Mesodermal cell (in vitro differentiated cells): ENCODE results near the gene CDH23.

Source experiments
- H3K27ac ChIP-seq: 2 replicates; pipeline ENCODE4 v1.7.0; 2013; ENCODE audit warnings: mild to moderate bottlenecking, low read depth, low read length, moderate library complexity; ENCODE audit not compliant: severe bottlenecking
- H3K36me3 ChIP-seq: 2 replicates; pipeline ENCODE4 v1.7.1; 2013; ENCODE audit warnings: mild to moderate bottlenecking, low read length, moderate library complexity; ENCODE audit not compliant: control insufficient read depth, insufficient read depth
- H3K4me1 ChIP-seq: one replicate; pipeline ENCODE4 v1.7.1; 2013; ENCODE audit warnings: mild to moderate bottlenecking, low read length; ENCODE audit not compliant: insufficient read depth, control insufficient read depth, poor library complexity, severe bottlenecking
- H3K4me3 ChIP-seq: 2 replicates; pipeline ENCODE4 v1.7.0; 2013; ENCODE audit warnings: low read length, control low read depth, mild to moderate bottlenecking; ENCODE audit not compliant: insufficient read depth, poor library complexity, severe bottlenecking; ENCODE audit errors: extremely low read depth
- H3K9me3 ChIP-seq: 2 replicates; pipeline ENCODE4 v1.7.1; 2013; ENCODE audit warnings: mild to moderate bottlenecking, low read length, moderate library complexity; ENCODE audit not compliant: control insufficient read depth
- WGBS, 2 experiments: methylation state at CpG; one replicate each; pipeline ENCODE4 v1.1.5; 2013; ENCODE audit warnings: missing lambda C conversion rate in 2 of 2; ENCODE audit not compliant: insufficient coverage in 2 of 2; 5-methylcytosine and 5-hydroxymethylcytosine counted together

The CDH23 gene

DNA sequence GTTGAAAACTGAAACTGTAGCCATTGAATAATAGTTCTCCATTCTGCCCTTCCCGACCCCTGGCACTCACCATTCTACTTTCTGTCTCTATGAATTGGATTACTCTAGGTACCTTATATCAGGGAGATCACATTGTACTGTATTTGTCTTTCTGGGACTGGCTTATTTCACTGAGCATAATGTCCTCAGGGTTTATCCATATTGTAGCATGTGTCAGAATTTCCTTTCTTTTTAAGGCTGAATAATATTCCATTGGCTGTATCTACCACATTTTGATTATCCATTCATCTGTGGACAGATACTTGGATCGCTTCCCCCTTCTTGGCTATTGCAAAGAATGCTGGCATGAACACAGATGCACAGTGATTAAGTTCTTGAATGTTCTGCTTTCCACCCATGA, 107.4 kb downstream of the CDH23 start:
- H3K4me1 ChIP-seq: no peaks in the 10 kb centered on the region
- no peaks in the 10 kb centered on the region for H3K36me3 ChIP-seq
- H3K27ac ChIP-seq: no peak overlapping the region
- no peak overlapping the region for H3K4me3 ChIP-seq
- WGBS, 2 experiments: 80% methylated on average over 1 of the region's 2 CpGs
- H3K9me3 ChIP-seq: no peaks in the 10 kb centered on the region

DNA sequence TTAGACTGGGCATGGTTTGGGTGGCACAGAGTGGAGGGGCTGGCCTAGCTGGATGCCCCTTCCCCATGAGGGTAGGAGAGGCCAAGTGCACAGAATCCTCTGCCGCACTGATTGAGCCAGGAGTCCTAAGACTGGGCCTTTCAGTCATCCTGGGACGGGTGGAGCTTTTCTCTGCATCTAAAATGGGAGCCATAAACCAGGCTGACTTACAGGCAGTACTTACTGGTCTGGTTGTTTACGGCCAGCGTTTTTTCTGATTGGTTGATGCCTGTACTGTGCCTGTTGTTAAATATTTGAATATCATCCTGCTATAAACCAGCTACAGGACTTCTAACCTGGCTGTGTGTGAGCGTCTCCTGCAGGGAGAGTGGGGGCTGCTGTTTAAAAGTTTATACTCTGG, 107.8 kb downstream of the CDH23 start:
- no peaks in the 10 kb centered on the region for H3K36me3 ChIP-seq
- H3K4me3 ChIP-seq: no peak overlapping the region
- WGBS, 2 experiments: 71 to 84% methylated on average over 2 to 3 of the region's 5 CpGs
- H3K27ac ChIP-seq: no peak overlapping the region
- H3K4me1 ChIP-seq: no peaks in the 10 kb centered on the region
- no peaks in the 10 kb centered on the region for H3K9me3 ChIP-seq

DNA sequence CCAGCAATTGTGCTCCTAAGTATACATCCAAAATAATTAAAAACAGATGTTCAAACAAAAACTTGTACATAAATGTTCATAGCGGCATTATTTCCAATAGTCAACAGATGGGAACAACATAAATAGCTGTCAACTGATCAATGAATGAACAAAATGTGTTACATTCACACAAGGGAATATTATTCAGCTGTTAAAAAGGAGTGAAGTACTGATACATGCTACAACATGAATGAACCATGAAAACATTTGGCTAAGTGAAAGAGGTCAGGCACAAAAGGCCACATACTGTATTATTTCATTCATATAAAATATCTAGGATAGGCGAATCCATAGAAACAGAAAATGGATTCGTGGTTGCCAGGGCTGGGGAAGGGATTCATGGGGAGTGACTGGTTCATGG, 109.1 kb downstream of the CDH23 start:
- no peaks in the 10 kb centered on the region for H3K36me3 ChIP-seq
- H3K4me1 ChIP-seq: no peaks in the 10 kb centered on the region
- H3K4me3 ChIP-seq: no peak overlapping the region
- no peaks in the 10 kb centered on the region for H3K9me3 ChIP-seq
- WGBS, 2 experiments: 89 to 94% methylated on average over 1 to 2 of the region's 3 CpGs
- H3K27ac ChIP-seq: no peak overlapping the region

DNA sequence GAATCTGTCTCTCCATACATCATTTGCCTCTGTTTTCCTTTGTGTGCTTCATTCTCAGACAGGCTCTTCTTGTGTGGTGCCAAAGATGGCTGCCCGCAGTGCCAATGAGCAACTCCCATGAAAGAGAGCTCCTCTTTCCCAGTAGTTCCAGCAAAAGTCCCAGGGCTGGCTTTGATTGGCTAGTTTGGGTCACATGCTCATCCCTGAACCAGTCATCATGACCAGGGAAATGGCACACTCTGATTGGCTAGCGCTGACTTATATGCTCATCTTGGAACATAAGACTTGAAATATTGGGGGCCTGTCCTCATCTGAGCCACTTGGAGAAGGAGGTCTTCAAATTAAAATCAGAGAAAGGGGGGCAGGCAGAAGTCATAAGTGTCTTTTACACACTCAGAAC, 112.7 kb downstream of the CDH23 start:
- Histone ChIP-seq H3K27ac (no peak overlapping the region), H3K36me3 (no peaks in the 10 kb centered on the region), H3K9me3 (no peaks in the 10 kb centered on the region), H3K4me3 (no peak overlapping the region), H3K4me1 (peaks cover 6% of the 10 kb centered on the region)
- 45 to 50% methylated on average over 2 of the region's 2 CpGs for WGBS, 2 experiments

DNA sequence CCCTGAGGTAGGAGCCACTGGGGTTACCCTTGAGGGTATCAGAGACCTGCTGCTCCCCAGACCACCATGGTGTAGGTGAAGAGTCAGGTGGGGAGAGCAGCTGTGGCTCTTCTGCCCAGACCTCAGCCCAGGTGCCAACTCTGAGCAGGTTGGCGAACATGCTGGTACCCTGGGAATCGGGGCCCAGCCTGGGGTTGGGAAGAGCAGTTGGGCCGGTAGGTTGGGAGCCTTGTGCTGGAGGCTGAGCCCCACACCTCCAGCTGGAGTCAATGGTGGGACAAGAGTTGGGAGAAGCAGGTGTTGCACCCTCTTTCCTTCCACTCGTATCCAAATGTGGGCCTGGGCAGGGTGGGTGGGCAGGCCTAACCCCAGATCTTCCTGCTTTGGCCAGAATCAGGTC, 114.5 kb downstream of the CDH23 start:
- WGBS, 2 experiments: 94 to 95% methylated on average over 3 to 4 of the region's 4 CpGs
- no peaks in the 10 kb centered on the region for H3K9me3 ChIP-seq
- H3K4me3 ChIP-seq: no peak overlapping the region

DNA sequence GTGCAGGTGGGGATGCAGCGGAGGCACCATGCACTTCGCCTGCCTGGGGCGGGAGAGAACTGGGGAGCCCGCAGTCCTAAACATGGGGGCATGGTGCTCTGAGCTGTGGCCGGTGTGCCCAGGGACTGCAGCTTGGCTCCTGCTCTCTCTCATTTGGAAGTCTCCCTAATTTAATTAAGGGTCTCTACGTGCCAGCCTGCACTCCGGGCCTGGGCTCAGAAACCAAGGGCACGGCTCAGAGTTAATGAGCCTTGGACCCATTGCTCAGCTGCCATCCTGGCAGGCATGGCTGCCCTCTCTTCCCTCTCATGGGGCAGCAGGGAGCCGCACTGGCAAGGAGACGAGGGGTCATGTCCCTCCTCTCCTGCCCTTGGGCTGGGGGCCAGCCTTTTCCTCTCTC, 115.6 kb downstream of the CDH23 start:
- Histone ChIP-seq H3K4me3 (no peak overlapping the region), H3K4me1 (peaks cover 6% of the 10 kb centered on the region), H3K27ac (no peak overlapping the region), H3K36me3 (no peaks in the 10 kb centered on the region), H3K9me3 (no peaks in the 10 kb centered on the region)
- WGBS, 2 experiments: 86 to 87% methylated on average over 10 of the region's 10 CpGs

More for the DNA sequence above, 114.5 kb downstream of the CDH23 start:
- Histone ChIP-seq H3K4me1 (peaks cover 6% of the 10 kb centered on the region), H3K36me3 (no peaks in the 10 kb centered on the region), H3K27ac (no peak overlapping the region)

DNA sequence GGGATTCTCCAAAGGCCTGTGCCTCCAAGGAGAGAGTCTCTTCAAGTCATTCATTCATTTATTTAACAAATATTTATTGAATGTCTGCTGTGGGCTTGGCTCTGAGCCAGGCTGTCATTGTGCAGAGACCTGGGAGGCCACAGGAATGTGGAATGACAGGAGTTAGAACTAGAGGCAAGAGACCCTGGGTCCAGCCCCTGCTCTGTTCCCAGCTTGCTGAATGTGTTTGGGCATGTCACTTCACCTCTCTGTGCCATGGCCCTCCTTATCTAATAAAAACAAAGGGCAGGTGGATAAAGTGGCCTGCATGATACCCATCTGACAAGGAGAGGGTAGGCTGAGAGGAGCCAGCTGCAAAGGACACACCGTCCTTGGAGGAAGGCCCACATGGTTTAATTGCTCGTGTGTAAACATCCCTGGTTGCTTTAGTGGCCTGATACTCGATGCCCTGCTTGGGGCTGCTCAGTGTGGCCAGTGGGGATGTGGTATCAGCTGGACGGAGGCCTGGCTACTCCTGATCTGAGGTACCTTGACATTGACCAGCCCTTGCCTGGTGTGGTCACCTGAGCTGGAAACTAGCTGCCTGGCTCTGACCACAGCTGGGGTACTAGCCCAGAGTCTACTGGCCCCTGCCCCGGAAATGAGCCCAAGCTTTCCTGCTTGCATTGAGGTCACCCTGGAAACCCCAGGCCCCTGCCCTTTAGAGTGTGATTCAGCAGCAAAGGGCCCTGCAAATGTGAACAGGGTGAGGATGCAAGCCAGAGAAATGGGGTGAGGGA, 116.2 kb downstream of the CDH23 start:
- no peaks in the 10 kb centered on the region for H3K36me3 ChIP-seq
- no peaks in the 10 kb centered on the region for H3K9me3 ChIP-seq
- H3K4me3 ChIP-seq: no peak overlapping the region
- WGBS, 2 experiments: 85 to 95% methylated on average over 5 of the region's 5 CpGs
- H3K27ac ChIP-seq: no peak overlapping the region
- peaks cover 6% of the 10 kb centered on the region for H3K4me1 ChIP-seq

DNA sequence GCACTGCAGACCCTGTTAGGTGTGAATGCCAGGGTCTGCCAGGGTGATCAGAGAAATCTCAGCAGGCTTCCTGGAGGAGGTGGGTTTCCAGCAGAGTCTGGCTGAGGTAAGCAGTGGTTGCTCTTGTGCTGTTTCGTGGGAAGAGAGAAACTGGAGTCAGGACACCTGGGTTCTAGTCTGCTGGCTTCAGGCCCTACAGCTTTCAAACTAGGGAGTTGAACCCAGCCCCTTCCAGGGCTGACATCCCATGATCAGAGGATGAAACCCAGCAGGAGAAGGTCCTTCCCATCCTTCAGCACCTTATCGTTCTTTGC, 116.8 kb downstream of the CDH23 start:
- Histone ChIP-seq H3K27ac (no peak overlapping the region), H3K4me1 (peaks cover 6% of the 10 kb centered on the region), H3K36me3 (no peaks in the 10 kb centered on the region), H3K9me3 (no peaks in the 10 kb centered on the region), H3K4me3 (no peak overlapping the region)
- WGBS, 2 experiments: 80% methylated on average over 1 of the region's 2 CpGs; no CpG with 5 or more reads in 1 of the 2 experiments

DNA sequence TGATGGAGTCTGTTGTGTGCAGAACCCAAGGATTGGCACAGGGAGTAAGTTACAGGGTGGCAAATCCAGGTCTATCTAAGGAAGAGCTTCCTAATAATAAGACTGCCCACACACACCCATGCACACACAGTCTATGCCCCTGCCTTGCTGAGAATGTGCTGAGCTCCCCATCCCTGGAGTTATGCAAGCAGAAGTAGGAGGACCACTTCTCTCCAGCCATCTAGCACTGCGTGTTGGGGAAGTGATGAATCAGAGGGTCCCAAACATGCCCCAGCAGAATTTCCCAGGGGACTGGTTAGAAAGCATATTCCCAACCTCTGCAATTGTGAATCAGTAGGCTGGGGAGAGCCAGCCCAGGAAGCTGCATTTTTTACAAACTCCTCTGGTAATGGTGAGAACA, 117.2 kb downstream of the CDH23 start:
- 100% methylated on average over 1 of the region's 1 CpG; no CpG with 5 or more reads in 1 of the 2 experiments for WGBS, 2 experiments
- Histone ChIP-seq H3K36me3 (no peaks in the 10 kb centered on the region), H3K27ac (no peak overlapping the region), H3K4me1 (peaks cover 6% of the 10 kb centered on the region), H3K9me3 (no peaks in the 10 kb centered on the region), H3K4me3 (no peak overlapping the region)

DNA sequence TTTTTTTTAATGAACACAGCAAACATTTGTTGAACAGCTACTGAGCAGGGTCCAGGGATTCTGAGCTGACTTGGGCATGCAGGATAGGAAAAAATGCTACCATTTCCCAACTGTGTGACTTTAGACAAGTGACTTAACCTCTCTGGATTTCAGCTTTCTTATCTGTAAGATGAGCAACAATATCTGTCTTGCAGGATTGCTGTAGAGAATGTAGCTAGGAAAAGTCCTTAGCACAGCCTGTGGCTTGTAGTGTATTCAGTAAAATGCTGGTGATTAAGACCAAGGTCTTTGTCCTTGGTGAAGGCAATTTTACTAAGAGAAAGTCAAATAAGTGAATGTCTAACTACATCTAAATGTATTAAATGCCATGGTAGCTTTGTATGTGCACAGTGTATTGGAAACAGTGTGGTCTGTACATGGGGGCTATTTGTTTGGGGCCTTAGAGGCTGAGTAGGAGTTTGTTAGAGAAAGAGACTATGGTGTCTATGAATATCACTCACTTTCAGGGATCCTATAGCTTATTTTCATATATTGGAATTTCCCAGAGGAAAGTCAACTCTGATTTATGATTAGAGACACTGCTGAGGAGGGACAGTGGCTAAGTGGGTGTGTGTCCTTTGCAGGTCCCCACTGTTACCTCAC, 118.9 kb downstream of the CDH23 start:
- Histone ChIP-seq H3K27ac (no peak overlapping the region), H3K4me1 (peaks cover 9% of the 10 kb centered on the region), H3K36me3 (no peaks in the 10 kb centered on the region), H3K4me3 (no peak overlapping the region), H3K9me3 (no peaks in the 10 kb centered on the region)

DNA sequence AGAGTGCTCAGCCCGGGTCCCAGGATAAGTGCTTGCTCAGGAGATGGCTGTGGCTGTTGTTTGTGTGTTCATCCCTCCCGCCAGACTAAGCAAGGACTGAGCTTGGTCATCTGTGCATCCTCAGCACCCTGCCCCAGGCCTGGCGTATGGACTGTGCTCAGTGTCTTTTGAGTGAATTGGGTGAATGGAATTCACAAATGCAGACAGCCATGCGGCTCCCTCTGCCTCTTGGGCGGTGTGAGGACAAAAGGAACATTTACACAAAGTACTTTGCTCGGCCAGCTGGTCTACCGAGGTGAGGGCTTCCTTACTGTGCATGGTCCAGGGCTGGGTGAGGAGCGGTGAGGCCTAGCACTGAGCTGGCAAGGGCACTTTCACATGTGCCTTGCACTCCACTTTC, 120.2 kb downstream of the CDH23 start:
- WGBS, 2 experiments: 70 to 81% methylated on average over 7 of the region's 8 CpGs
- Histone ChIP-seq H3K4me3 (no peak overlapping the region), H3K4me1 (peaks cover 16% of the 10 kb centered on the region), H3K36me3 (no peaks in the 10 kb centered on the region), H3K9me3 (no peaks in the 10 kb centered on the region), H3K27ac (no peak overlapping the region)
